Dendritic cell treated with granulocyte-macrophage colony-stimulating factor and Interleukin-4, amounts not matched to agents 40 ng/mL and 50 ng/mL, for 4 days (primary cell): ENCODE measurements around the gene DOK5.

Experiments
- H3K27ac Mint-ChIP-seq: one replicate; pipeline ENCODE4 v1.8.0; 2022; ENCODE audit warnings: mild to moderate bottlenecking, mixed read lengths
- H3K27me3 Mint-ChIP-seq: one replicate; pipeline ENCODE4 v1.8.0; 2022; ENCODE audit warnings: mild to moderate bottlenecking, mixed read lengths
- H3K36me3 Mint-ChIP-seq: one replicate; pipeline ENCODE4 v1.8.0; 2022; ENCODE audit warnings: low read depth, mixed read lengths
- H3K4me1 Mint-ChIP-seq: one replicate; pipeline ENCODE4 v1.8.0; 2022; ENCODE audit warnings: low read depth, mixed read lengths
- H3K4me3 Mint-ChIP-seq: one replicate; pipeline ENCODE4 v1.8.0; 2022; ENCODE audit warnings: mild to moderate bottlenecking, moderate library complexity, mixed read lengths
- H3K9me3 Mint-ChIP-seq: one replicate; pipeline ENCODE4 v1.8.0; 2022; ENCODE audit warnings: mixed read lengths
- intact Hi-C: fragments of 100-400 bp; cut with micrococcal nuclease; formaldehyde crosslinking; loops from one replicate; pipeline ENCODE4 v1.15.0; 2022

The DOK5 gene

GRCh38 chr20:54456961-54457360, 18.4 kb upstream of the DOK5 start:
- intact Hi-C loops: no loop called here
- H3K27me3 Mint-ChIP-seq: no peaks in the 10 kb centered on the region
- H3K9me3 Mint-ChIP-seq: peaks cover 13% of the 10 kb centered on the region
- H3K4me3 Mint-ChIP-seq: no peak overlapping the region
- no peaks in the 10 kb centered on the region for H3K36me3 Mint-ChIP-seq
- H3K27ac Mint-ChIP-seq: no peak overlapping the region
- H3K4me1 Mint-ChIP-seq: no peaks in the 10 kb centered on the region

- Mint-ChIP-seq H3K4me1 (no peaks in the 10 kb centered on the region), H3K27ac (no peak overlapping the region), H3K9me3 (peaks cover 2% of the 10 kb centered on the region), H3K36me3 (no peaks in the 10 kb centered on the region), H3K27me3 (no peaks in the 10 kb centered on the region), H3K4me3 (no peak overlapping the region)
- intact Hi-C loops: no loop called here
Measured at GRCh38 chr20:54458219-54458618, 17.2 kb upstream of the DOK5 start.

DNA sequence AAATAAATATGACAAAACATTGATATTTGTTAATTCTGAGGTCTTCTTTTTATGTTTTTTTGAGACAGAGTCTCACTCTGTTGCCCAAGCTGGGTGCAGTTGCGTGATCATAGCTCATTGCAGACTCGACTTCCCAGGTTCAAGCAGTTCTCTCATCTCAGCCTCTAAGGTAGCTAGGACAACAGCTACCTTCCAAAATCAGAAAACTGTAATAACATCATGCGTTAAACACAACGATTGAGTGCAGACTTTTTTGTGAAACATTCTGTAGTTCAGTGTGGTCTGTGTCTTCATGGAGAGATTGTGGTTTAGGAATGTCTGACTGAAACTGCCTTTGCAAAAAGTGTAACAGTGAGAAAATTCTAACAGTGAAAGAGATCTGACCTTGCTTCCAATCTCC, 16.1 kb upstream of the DOK5 start:
- H3K27me3 Mint-ChIP-seq: no peaks in the 10 kb centered on the region
- no peaks in the 10 kb centered on the region for H3K4me1 Mint-ChIP-seq
- H3K4me3 Mint-ChIP-seq: no peak overlapping the region
- intact Hi-C loops: no loop called here
- H3K27ac Mint-ChIP-seq: no peak overlapping the region
- no peaks in the 10 kb centered on the region for H3K36me3 Mint-ChIP-seq
- no peaks in the 10 kb centered on the region for H3K9me3 Mint-ChIP-seq

DNA sequence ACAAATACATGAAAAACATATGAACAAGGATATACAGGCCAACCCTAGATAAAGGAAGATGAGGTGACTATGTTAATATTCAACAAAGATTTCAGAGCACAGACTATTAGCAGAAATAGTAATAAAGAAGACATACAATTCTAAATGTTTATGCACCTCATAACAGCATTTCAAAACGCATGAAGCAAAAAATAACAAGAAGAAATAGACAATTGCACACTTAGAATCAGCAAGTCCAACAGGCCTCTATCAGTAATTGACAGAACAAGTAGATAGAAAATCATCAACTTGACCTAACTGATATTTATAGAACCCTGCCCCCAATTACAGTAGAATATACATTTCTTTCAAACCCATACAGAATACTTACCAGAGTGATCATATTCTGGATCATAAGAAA, 11.4 kb upstream of the DOK5 start:
- Mint-ChIP-seq H3K4me3 (no peak overlapping the region), H3K4me1 (no peaks in the 10 kb centered on the region), H3K27me3 (peaks cover 2% of the 10 kb centered on the region), H3K9me3 (no peaks in the 10 kb centered on the region), H3K27ac (no peak overlapping the region), H3K36me3 (no peaks in the 10 kb centered on the region)
- intact Hi-C loops: no loop called here

- intact Hi-C loops: no loop called here
- Mint-ChIP-seq H3K27me3 (peaks cover 2% of the 10 kb centered on the region), H3K4me3 (no peak overlapping the region), H3K36me3 (no peaks in the 10 kb centered on the region), H3K27ac (no peak overlapping the region), H3K9me3 (no peaks in the 10 kb centered on the region), H3K4me1 (no peaks in the 10 kb centered on the region)
Measured at GRCh38 chr20:54466127-54466526, 9.3 kb upstream of the DOK5 start.

DNA sequence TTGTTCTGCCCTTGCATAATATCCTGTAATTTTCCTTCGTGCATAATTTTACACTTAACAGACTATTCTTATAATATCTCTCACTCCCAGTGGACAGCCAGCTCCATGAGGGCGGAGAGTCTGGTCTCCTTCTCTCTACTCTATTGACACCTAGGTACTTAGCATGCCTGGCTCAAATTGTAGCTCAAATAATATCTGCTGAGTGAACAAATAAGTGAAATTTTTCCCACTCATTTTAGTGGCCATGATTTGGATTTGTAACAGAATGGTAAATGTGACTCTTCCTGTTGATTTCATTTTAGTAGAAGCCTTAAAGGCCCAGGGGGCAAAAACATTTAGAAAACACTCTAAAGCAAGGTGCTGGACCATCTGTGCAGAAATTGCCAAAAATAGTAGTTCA, 7.8 kb upstream of the DOK5 start:
- H3K4me3 Mint-ChIP-seq: no peak overlapping the region
- H3K9me3 Mint-ChIP-seq: no peaks in the 10 kb centered on the region
- H3K27ac Mint-ChIP-seq: no peak overlapping the region
- H3K36me3 Mint-ChIP-seq: no peaks in the 10 kb centered on the region
- H3K27me3 Mint-ChIP-seq: peaks cover 4% of the 10 kb centered on the region
- H3K4me1 Mint-ChIP-seq: no peaks in the 10 kb centered on the region
- intact Hi-C loops: no loop called here

DNA sequence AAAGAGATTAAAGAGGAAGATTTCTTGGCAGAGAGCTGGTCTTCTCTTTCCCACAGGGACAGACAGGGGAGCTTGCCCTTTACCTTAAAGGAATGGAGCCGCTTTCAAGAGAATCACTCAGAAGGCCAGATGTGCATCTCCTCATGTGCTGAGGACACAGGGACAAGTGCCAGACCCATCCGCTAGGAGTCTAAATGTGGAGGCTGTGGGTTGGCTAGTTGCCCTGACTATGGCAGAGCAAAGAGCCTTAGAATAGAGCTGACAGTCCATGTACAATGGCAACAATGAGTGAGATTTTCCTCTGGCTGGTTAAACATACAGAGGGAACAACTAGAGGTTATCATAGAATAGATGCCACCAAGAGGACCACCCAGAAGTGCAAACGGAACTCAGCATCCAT, 7.3 kb upstream of the DOK5 start:
- Mint-ChIP-seq H3K27me3 (peaks cover 5% of the 10 kb centered on the region), H3K4me1 (no peaks in the 10 kb centered on the region), H3K36me3 (no peaks in the 10 kb centered on the region), H3K27ac (no peak overlapping the region), H3K4me3 (no peak overlapping the region), H3K9me3 (no peaks in the 10 kb centered on the region)
- intact Hi-C loops: no loop called here

DNA sequence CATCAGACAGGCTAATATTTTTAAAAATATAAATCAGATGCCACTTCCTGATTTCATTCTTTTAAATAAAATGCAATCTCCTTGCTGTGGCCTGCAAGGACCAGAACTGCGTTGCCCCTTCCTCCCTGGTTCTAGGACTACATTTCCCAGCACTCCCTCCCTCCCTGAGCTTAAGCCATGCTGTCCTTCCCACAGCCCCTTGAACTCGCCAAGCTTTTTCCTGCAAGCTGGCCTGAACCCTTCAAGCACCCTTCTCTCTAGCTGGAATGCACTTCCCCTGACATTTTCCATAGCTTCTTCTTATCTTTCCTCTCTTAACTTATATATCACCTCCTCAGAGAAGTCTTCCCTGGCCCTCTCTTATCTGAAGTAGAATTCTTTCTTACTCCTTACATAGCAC, 6.1 kb upstream of the DOK5 start:
- no peaks in the 10 kb centered on the region for H3K36me3 Mint-ChIP-seq
- intact Hi-C loops: no loop called here
- H3K4me3 Mint-ChIP-seq: no peak overlapping the region

GRCh38 chr20:54469952-54470351, 5.4 kb upstream of the DOK5 start:
- H3K4me3 Mint-ChIP-seq: no peak overlapping the region
- no peaks in the 10 kb centered on the region for H3K4me1 Mint-ChIP-seq
- H3K9me3 Mint-ChIP-seq: no peaks in the 10 kb centered on the region
- no peak overlapping the region for H3K27ac Mint-ChIP-seq
- intact Hi-C loops: no loop called here
- H3K36me3 Mint-ChIP-seq: no peaks in the 10 kb centered on the region
- peaks cover 24% of the 10 kb centered on the region for H3K27me3 Mint-ChIP-seq

More for the DNA sequence above, 6.1 kb upstream of the DOK5 start:
- Mint-ChIP-seq H3K4me1 (no peaks in the 10 kb centered on the region), H3K9me3 (no peaks in the 10 kb centered on the region), H3K27me3 (peaks cover 17% of the 10 kb centered on the region), H3K27ac (no peak overlapping the region)

DNA sequence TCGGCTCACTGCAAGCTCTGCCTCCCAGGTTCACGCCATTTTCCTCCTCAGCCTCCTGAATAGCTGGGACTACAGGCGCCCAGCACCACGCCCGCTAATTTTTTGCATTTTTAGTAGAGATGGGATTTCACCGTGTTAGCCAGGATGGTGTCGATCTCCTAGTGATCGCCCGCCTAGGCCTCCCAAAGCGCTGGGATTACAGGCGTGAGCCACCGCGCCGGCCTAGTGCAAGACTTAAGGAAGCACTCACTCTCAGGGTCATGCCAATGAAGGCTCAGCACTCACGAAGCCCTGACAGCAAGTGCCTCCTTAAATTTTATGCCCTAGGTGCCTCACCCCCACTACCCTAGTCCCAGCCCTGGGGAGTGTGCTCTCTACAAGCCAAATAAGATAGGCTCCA, 4.7 kb upstream of the DOK5 start:
- intact Hi-C loops: no loop called here
- H3K27me3 Mint-ChIP-seq: peaks cover 31% of the 10 kb centered on the region
- no peaks in the 10 kb centered on the region for H3K36me3 Mint-ChIP-seq
- no peak overlapping the region for H3K4me3 Mint-ChIP-seq
- no peak overlapping the region for H3K27ac Mint-ChIP-seq
- H3K4me1 Mint-ChIP-seq: peaks cover 6% of the 10 kb centered on the region
- no peaks in the 10 kb centered on the region for H3K9me3 Mint-ChIP-seq

GRCh38 chr20:54472607-54473006, 2.8 kb upstream of the DOK5 start:
- Mint-ChIP-seq H3K27me3 (peaks cover 49% of the 10 kb centered on the region), H3K27ac (no peak overlapping the region), H3K36me3 (no peaks in the 10 kb centered on the region), H3K9me3 (no peaks in the 10 kb centered on the region), H3K4me3 (no peak overlapping the region), H3K4me1 (peaks cover 9% of the 10 kb centered on the region)
- intact Hi-C loops: no loop called here

DNA sequence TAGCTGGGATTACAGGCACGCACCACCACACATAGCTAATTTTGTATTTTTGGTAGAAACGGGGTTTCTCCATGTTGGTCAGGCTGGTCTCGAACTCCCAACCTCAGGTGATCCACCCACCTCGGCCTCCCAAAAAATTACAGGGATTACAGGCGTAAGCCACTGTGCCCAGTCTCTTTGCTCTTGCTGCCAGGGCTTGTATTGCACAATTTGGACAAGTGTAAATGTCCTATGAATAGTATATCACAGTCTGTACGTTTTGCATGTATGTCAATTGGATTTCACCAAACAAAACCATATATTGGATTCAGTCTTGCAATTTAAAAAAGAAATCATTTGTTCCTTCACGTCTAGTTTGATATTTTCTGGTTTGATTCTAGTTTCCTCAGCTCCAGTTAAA, 2.1 kb upstream of the DOK5 start:
- Mint-ChIP-seq H3K4me1 (peaks cover 9% of the 10 kb centered on the region), H3K27me3 (peaks cover 54% of the 10 kb centered on the region), H3K36me3 (no peaks in the 10 kb centered on the region), H3K27ac (no peak overlapping the region), H3K9me3 (no peaks in the 10 kb centered on the region), H3K4me3 (no peak overlapping the region)
- intact Hi-C loops: no loop called here

DNA sequence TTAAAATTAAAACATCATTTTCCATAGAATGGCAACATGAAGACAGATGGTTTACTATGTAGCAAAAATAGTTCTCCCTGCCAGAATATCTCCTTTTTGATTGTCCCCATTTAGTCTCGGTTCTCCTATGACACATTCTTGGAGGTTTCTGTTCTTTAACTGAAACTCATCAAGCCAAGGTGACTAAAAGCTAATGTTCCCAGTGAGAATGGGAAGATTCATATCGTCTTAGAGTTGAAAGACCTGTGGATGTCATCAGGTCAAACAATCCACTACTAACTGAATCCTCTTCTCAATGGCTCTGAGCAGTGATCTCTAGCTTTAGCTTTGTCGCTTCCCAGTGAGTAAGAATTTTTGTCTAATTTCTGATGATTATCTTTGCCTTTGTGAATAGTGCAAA, 1.3 kb upstream of the DOK5 start:
- no peak overlapping the region for H3K4me3 Mint-ChIP-seq
- H3K4me1 Mint-ChIP-seq: peaks cover 9% of the 10 kb centered on the region
- intact Hi-C loops: no loop called here
- no peak overlapping the region for H3K27ac Mint-ChIP-seq
- no peaks in the 10 kb centered on the region for H3K9me3 Mint-ChIP-seq
- H3K36me3 Mint-ChIP-seq: no peaks in the 10 kb centered on the region
- peaks cover 54% of the 10 kb centered on the region for H3K27me3 Mint-ChIP-seq

DNA sequence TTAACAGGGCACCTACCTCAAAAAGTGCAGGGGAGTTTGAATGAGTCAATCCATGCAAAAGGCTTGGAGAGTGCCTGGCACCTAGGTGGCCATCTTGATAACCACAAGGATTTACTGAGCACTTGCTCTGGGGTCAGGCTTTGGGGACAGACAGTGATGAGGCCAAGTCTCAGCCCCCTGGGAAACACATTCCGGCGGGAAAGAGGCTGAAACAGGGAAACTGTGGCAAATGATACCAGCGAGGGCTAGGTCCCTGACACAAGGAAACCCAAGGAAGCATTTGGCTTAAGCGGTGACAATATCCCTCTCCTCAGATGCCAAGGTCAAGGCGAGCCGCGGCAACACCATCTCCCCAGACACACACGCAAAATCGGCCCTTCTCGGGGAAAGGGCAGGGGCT, 527 bp upstream of the DOK5 start:
- Mint-ChIP-seq H3K27me3 (peaks cover 57% of the 10 kb centered on the region), H3K4me3 (no peak overlapping the region)

DNA sequence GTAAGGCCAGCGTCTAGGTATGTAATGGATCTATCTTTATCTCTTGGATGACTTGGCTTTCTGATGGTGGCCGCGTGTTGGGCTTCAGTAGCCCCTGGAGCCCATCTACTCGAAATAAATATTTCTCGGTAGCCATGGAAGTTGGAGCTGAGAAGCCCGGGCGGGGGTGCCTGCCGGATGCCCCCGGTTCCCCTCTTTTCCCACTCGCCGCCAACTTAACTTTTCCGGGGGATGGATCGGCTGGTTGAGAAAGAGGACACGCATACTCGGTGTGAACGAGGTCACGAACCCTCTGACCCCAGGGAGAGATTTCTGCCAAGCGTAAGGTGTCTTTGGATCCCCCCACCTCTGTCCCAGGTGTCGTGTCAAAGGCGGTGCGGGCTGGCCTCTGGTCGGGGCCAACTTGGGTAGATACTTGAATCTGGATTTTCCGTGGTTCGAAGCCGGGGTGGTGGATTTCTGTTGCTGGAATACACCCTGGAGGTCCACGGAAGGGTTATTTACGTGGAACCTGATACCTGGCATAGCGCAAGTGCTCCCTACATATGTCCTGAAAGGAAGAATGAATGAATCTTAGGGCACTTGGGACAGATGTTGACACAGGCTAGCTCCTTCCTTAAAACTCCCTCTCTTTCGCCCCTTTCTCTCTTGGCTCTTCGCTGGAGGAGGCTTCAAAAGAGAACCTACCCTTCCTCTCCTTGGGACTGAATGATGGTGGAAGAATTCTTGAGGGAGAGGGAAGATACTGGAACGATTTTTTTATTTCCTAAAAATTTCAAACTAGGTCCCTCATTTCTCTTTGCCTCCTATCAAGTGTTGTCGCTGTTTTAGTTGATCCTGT, 996 bp downstream of the DOK5 start:
- no peak overlapping the region for H3K4me3 Mint-ChIP-seq
- intact Hi-C loops: loop anchor here (5.0 kb wide), 1 partner anchor 171 kb away; no protein-coding TSS in a partner anchor
- peaks cover 60% of the 10 kb centered on the region for H3K27me3 Mint-ChIP-seq
- H3K9me3 Mint-ChIP-seq: no peaks in the 10 kb centered on the region
- H3K4me1 Mint-ChIP-seq: peaks cover 9% of the 10 kb centered on the region
- no peak overlapping the region for H3K27ac Mint-ChIP-seq
- no peaks in the 10 kb centered on the region for H3K36me3 Mint-ChIP-seq

More for the DNA sequence above, 527 bp upstream of the DOK5 start:
- Mint-ChIP-seq H3K27ac (no peak overlapping the region), H3K36me3 (no peaks in the 10 kb centered on the region), H3K4me1 (peaks cover 9% of the 10 kb centered on the region), H3K9me3 (no peaks in the 10 kb centered on the region)
- intact Hi-C loops: loop anchor here (5.0 kb wide), 1 partner anchor 172 kb away; no protein-coding TSS in a partner anchor
